RCC 7860 (cell line): ENCODE results near the gene TEK.
"Not testable (repeated sequence)": the region's sequence is repeated elsewhere in the genome, so short reads cannot be mapped to it uniquely, and the experiment has no call there.

Experiments
- DNase-seq: peaks from one replicate; pipeline ENCODE4 v3.0.0-alpha.2; 2015; ENCODE audit warnings: low spot score
- FAIRE-seq: peaks from 2 replicates; lab custom pipeline; 2012; peaks lifted over from hg19 to GRCh38; lab: Jason Lieb, UNC

Gene TEK

DNA sequence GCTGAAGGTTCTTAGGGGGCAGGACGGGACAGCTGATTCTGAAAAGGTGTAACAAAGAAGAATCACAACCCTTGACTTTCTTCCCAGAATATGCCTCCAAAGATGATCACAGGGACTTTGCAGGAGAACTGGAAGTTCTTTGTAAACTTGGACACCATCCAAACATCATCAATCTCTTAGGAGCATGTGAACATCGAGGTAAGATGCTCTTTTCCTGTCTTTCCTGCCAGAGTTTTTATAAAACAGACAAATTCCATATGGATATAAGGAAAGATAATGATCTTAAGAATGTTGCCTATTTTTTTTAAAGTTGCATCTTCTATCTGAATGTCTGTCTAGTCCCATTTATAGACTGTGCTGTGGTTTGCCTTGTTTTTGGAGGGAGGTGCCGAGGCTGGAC lies 100.0 kb downstream of the TEK start:
- DNase-seq, result no peak
- FAIRE-seq, result no peak

DNA sequence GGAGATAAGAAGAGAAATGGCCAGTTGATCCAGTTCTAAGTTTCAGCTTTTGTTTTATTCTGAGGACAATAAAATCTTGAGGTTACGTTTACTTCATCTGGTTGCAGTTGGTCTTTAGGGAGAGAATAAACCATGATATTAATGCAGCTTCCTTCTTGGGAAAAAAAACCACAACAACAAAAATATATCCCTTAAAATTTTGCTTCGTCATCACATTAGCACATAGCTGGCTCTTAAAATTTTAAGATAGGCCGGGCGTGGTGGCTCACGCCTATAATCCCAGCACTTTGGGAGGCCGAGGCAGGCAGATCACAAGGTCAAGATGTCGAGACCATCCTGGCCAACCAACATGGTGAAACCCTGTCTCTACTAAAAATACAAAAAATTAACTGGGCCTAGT lies 101.6 kb downstream of the TEK start:
- FAIRE-seq, result no peak
- DNase-seq, result no peak

DNA sequence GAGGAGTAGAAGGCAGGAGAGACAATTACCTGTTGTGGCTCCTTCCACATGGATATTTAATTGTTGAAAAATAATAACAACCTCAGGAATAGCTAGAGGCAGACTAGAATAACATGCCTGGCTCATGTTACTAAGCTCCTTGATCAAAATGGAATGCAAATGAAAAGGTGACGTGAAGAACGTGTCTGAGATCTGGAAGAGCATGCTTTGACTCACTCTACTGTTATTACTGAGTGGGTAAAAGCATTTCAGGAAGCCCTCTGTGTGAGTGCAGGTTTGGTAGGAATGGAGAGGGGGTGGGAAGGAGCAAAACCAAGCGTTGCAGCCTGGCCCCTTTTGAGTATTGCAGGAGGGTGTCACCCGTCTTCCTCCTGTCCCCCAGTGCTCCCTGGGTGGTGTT lies 103.2 kb downstream of the TEK start:
- FAIRE-seq, result no peak
- DNase-seq, result no peak

DNA sequence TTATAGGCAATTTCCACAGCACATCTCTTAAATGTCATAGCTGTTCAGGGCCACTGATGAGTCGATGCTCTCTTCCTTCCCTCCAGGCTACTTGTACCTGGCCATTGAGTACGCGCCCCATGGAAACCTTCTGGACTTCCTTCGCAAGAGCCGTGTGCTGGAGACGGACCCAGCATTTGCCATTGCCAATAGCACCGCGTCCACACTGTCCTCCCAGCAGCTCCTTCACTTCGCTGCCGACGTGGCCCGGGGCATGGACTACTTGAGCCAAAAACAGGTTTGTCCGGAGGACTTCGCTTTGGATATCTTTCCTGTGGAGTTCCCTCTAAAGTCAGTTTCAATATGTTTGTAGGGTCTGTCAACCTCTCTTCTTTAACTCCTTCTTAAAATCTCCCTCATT lies 103.6 kb downstream of the TEK start:
- DNase-seq (no peak), FAIRE-seq (no peak)

DNA sequence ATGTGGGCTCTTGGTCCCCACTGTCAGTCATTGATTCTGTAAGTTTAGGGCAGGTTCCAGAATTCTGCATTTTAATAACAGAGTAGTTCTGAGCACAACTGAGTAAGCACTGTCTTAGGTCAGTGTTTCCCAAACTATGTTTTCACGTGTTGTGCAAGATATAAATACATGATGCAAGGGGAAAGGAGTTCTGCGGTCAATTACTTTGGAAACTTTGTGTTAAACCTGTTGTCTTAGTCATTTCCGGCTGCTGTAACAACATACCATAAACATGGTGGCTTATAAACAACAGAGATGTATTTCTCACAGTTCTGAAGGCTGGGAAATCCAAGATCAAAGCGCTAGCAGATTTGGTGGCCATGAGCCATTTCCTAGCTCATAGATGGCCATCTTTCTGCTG lies 118.2 kb downstream of the TEK start:
- FAIRE-seq (no peak), DNase-seq (no peak)

DNA sequence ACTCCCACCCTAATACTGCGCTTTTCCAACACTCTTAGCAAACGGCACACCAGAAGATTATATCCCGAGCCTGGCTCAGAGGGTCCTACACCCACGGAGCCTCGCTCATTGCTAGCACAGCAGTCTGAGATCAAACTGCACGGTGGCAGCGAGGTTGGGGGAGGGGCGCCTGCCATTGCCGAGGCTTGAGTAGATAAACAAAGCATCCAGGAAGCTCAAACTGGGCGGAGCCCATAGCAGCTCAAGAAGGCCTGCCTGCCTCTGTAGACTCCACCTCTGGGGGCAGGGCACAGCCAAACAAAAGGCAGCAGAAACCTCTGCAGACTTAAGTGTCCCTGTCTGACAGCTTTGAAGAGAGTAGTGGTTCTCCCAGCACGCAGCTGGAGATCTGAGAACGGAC lies 130.6 kb downstream of the TEK start:
- FAIRE-seq, DNase-seq: not testable (repeated sequence)

GRCh38 chr9:27247756-27248155 lies 138.7 kb downstream of the TEK start:
- FAIRE-seq, result no peak

GRCh38 chr9:27248702-27249101 lies 139.7 kb downstream of the TEK start:
- DNase-seq (no peak), FAIRE-seq (no peak)

More at GRCh38 chr9:27247756-27248155, 138.7 kb downstream of the TEK start:
- no peak for DNase-seq

GRCh38 chr9:27258662-27259061 lies 149.6 kb downstream of the TEK start:
- no peak for DNase-seq
- FAIRE-seq, result no peak

GRCh38 chr9:27260789-27261516 lies 151.9 kb downstream of the TEK start:
- DNase-seq (no peak), FAIRE-seq (no peak)

DNA sequence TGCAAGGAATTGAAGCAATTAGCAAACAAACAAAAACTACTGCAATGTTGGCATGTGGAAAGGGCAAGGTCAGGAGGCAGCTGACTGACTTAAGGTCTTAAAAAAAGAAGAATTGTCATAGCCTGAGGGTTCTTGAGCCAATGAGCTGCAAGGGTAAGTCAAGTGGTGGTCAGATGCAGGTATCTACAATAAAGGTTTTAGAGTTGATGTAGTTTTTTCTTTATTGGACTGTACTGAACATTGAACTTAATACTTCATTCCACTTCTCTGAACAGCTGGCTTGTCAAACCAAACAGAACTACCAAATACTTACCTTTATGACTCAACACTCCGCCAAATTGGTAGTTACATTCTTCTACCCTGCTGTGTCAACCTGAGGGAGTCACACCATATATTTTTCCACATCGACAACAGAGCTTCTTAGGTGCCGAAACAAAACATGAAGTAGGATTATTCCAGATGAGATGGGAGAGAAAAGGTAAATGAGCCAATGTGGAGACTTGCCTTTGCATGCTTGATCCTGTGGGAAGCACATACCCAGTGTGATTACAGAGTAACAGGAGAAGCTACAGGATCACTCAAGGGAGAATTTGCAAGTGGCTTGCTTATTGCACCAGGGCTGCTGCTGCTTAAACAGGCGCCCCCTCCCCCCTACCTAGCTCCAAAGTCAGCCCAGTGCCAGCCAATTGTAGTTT lies 152.6 kb downstream of the TEK start:
- DNase-seq (no peak), FAIRE-seq (no peak)

DNA sequence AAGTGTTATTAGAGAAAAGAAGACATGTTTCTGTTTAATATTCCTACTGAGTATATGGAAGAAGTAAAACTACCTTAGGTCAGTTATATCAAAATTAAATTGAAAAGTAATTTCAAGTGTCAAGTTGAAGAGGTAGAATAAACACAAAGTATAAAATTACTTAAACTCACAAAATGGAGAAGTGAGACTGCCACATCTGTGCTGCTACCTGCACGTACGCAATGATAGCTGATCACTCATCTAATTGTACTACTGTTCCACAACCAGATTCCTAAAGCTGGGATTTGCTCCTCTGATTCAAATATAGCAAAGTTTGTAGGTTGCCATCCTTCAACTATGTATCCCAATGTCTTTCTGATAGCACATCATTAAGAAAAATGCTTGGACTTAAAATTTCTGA lies 163.1 kb downstream of the TEK start:
- DNase-seq (no peak), FAIRE-seq (no peak)

- no peak for DNase-seq
- FAIRE-seq, result no peak
Observed at GRCh38 chr9:27273186-27273585, 164.2 kb downstream of the TEK start.

- DNase-seq (peak; percentile 42), FAIRE-seq (peak; percentile 28)
Observed at GRCh38 chr9:27276193-27277030, 167.4 kb downstream of the TEK start.

DNA sequence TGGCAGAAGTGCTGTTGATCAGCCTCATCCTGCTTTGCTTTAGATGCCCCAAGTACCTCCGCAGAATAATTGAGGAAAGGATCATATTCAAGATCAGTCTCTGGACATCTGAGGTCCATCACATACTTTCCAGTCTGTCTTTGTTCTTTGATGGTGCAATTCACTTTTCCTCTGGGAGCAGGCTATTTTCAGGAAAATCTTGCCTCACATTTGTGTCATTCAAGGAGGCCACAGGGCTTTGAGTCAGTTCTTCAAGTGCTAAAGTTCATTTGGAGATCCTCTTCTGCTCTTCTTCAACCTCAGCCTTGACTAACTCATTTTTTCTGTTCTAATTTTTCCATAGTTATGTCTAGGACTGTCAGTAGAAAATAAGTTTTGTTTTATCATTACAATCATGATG lies 169.3 kb downstream of the TEK start:
- FAIRE-seq (no peak), DNase-seq (no peak)

- DNase-seq (no peak), FAIRE-seq (no peak)
Observed at GRCh38 chr9:27279611-27280010, 170.6 kb downstream of the TEK start.
